ENCODE measurements around the gene TCOF1.

Gene TCOF1

DNA sequence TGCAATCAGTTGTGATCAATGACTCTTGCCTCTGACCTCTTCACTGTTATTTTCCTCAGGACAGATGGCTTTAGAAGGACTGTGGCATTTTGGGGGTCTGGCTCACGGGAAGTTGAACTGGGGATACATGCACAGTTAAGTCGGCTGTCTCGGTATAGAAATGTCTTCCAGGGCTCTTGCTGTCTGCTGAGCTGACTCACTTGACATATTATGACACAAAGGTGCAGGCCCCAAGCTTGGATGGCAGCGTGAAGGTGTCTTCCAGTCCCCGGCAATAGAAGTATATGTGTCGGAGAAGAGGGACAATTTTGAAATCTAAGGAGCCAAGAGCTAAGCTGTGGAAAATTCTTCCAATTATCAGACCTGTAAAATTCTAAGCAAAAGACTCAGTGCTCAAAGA is 45.0 kb upstream of the TCOF1 start:
- no peak for TF ChIP-seq CTCF (IDR thresholded peaks at IDR 0.05; ENCODE audit: low read depth, low read length, missing control alignments)
- in situ Hi-C loops (cut with HindIII; ENCODE audit: low sequenced_read_pairs), result no loop called here
- no peak overlapping the region for H3K4me3 ChIP-seq (ENCODE audit: low read depth, low read length)
- DNase-seq (ENCODE audit: low read depth), result no peak

DNA sequence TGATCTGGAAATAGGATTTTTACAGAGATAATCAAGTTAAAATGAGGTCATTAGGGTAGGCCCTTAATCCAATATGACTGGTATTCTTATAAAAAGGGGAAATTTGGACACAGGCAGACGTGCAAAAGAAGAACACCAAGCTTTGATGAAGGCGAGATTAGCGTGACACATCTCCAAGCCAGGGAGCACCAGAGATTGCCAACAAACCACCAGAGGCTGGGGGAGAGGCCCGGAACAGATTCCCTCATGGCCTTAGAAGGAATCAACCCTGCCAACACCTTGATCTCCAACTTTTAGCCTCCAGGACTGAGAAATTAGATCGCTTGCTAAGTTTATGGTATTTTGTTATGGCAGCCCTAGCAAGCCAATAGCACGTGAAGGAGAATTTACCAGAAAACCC is 44.0 kb upstream of the TCOF1 start:
- H3K4me3 ChIP-seq (ENCODE audit: low read depth, low read length), result no peak overlapping the region
- TF ChIP-seq CTCF (IDR thresholded peaks at IDR 0.05; ENCODE audit: low read depth, low read length, missing control alignments), result no peak
- no peak for DNase-seq (ENCODE audit: low read depth)
- in situ Hi-C loops (cut with HindIII; ENCODE audit: low sequenced_read_pairs), result no loop called here

GRCh38 chr5:150313921-150314716 is 43.4 kb upstream of the TCOF1 start:
- no peak for DNase-seq (ENCODE audit: low read depth)
- no peak for TF ChIP-seq CTCF (IDR thresholded peaks at IDR 0.05; ENCODE audit: low read depth, low read length, missing control alignments)
- no peak overlapping the region for H3K4me3 ChIP-seq (ENCODE audit: low read depth, low read length)
- in situ Hi-C loops (cut with HindIII; ENCODE audit: low sequenced_read_pairs), result no loop called here

DNA sequence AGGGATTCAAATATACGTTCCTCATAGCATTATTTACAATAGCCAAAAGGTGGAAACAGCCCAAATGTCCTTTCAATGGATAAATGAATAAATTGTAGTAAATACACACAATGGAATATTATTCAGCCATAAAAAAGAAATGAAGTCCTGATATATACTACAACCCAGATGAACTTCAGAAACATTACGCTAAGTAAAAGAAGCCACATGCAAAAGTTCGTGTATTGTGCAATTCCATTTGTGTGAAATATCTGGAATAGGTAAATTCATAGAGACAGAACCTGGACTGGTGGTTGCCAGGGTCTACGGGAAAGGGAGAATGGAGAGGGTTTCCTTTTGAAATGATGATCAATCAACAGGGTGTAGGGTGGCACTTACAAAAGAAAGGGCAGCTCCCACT is 42.3 kb upstream of the TCOF1 start:
- in situ Hi-C loops (cut with HindIII; ENCODE audit: low sequenced_read_pairs), result no loop called here
- TF ChIP-seq CTCF (IDR thresholded peaks at IDR 0.05; ENCODE audit: low read depth, low read length, missing control alignments), result no peak
- no peak overlapping the region for H3K4me3 ChIP-seq (ENCODE audit: low read depth, low read length)
- DNase-seq (ENCODE audit: low read depth), result no peak

- in situ Hi-C loops (cut with HindIII; ENCODE audit: low sequenced_read_pairs), result no loop called here
- DNase-seq (ENCODE audit: low read depth), result no peak
- TF ChIP-seq CTCF (IDR thresholded peaks at IDR 0.05; ENCODE audit: low read depth, low read length, missing control alignments), result no peak
- no peak overlapping the region for H3K4me3 ChIP-seq (ENCODE audit: low read depth, low read length)
Measured at GRCh38 chr5:150316320-150316719, 41.2 kb upstream of the TCOF1 start.

DNA sequence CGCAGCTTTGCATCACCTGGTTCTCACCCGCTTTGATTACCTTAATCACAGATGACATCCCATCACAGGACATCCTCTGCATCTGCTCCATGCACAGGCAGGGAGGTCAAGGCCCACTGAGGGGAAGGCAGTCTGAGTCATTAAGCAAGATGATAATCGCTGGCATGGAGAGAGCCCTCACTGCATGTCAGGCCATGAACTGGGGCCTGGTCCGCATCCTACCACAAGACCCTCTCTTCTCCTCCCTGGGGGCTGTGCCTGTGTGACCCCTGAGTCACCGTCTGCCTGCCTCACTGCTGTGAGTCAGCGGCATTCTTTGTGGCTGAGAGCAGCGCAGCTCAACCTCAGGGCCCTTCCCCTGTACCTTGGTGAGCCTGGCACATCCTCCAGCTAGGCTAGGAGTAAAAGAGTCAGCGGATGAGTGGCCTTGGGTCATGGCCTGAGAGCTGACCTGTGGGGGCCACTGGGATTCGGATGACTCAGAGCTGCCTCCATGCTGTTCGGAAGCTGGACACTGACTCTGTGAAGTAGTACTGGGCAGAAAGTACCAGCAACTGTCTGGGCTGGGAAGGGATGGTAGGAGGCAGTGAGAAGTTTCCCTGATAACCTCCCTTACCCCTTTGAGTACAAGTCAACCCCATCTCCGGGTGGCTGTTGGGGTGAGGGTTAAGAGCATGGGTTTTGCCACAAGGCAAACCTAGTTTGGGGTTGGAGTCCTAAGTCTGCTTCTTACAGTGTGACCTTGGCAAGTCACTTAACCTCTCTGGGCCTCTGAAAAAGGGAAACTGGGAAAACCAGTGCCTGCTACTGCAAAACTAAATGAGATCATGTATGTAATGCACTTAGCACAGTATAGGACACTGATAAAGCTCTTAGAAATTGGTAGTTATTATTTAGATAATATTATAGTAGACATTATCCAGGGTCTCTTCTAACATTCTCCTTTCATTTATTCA is 40.2 kb upstream of the TCOF1 start:
- no peak for TF ChIP-seq CTCF (IDR thresholded peaks at IDR 0.05; ENCODE audit: low read depth, low read length, missing control alignments)
- DNase-seq (ENCODE audit: low read depth), result peak; percentile 73
- in situ Hi-C loops (cut with HindIII; ENCODE audit: low sequenced_read_pairs), result no loop called here
- H3K4me3 ChIP-seq (ENCODE audit: low read depth, low read length), result no peak overlapping the region
